GM18517 (cell line): ENCODE results near the gene BCL2.

Experiments used
- ATAC-seq: cut with Tn5 transposase; IDR thresholded peaks from one replicate; pipeline ENCODE4 v1.9.1; 2021; ENCODE audit warnings: mild to moderate bottlenecking, moderate library complexity; ENCODE audit not compliant: unreplicated experiment

BCL2 gene

DNA sequence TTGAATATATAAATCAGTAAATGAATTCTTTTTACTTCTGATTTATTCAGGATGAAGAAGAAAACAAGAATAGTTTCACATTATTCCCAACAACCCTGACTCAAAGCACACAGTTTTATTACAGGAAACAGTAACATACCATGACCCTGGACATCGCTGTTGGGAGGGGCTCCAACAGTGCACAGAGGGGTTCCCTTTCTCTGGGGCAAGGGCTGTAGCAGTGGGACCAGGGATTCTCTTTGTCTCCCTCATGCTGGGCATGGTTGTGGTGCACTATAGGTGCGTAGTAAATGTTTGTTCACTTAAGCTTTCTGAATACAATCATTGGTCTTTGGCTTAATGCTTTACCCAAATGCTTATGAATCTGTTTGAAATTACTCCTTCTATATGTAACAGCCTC is 189.4 kb downstream of the BCL2 start:
- no peak for ATAC-seq

DNA sequence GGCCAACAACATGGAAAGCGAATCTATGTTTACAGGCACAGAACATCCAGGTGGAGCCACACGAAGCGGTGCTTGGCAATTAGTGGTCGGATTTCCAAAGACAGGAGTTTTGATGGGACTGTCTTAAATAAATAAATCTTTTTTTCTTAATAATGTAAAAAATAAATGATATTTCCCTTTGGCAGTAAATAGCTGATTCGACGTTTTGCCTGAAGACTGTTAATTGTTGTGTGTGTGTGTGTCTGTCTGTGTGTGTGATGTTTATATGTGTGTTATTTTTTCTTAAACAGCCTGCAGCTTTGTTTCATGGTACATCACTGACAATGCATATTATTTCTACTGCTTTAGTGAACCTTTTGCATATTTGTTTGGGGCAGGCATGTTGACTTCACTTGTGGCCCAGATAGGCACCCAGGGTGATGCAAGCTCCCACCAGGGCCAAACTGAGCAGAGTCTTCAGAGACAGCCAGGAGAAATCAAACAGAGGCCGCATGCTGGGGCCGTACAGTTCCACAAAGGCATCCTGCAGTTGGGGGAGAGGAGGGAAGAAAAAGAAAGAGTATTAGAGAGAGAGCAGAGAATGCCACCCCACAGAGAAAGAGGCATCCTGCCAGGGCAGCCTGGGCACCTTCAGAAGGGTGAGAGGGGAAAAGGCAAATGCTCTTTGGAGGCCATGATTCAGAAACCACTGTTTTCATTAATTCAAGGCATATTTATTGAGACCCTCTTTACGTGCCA is 191.2 kb downstream of the BCL2 start:
- no peak for ATAC-seq

DNA sequence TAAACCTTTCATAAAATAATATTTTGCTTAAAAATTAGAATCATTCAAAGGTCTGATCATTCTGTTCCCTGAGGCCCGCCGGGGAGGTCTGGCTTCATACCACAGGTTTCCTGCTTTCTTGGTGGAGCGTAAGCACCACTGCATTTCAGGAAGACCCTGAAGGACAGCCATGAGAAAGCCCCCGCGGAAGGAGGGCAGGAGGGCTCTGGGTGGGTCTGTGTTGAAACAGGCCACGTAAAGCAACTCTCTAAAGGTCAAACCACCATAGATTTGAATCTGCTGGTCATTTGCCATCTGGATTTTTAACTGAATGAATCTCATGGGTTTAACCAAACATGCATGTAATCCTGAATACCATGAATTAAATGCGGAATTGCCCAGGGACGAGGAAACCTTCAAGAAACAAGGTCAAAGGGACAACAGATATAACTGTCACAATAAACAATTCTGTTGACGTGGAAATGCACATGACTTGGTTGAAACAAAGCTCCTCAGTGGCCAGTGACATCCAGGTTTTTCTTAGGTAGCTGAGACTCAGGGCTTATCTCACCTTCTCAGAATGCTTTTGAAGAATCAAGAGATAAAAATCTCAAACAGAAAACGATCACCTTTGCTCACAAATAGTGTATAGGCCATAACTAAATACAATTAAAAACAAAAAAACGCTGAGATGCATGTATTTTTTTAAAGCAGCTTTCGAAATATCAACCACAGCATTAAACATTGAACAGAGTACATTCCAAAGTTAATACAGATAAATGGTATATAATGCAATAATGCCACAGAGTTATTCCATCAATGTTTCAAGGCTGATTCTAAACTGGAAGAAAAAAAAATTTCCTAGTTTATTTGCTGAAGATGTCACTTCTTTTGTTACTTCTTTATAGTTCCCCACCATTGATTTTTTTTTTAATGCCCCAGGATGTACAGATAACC is 193.2 kb downstream of the BCL2 start:
- ATAC-seq: no peak

DNA sequence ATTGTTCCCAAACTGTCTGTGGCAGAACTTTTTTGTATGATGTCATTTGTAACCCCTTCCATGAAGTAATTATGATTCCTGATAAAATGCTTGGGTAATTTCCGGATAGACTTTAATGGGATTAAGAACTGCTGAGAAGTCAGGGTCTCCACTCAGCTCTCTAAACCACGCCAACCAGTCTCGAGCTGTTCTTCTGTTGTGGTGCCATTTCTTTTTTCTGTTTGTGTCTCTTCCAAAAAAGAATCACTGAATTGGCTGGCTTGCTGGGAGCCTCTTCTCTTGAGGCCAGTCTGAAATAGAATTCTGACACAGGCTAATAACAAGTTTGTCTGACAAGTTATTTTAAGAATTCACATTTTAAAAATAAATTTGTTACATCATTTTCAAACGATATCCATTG is 198.9 kb downstream of the BCL2 start:
- no peak for ATAC-seq

DNA sequence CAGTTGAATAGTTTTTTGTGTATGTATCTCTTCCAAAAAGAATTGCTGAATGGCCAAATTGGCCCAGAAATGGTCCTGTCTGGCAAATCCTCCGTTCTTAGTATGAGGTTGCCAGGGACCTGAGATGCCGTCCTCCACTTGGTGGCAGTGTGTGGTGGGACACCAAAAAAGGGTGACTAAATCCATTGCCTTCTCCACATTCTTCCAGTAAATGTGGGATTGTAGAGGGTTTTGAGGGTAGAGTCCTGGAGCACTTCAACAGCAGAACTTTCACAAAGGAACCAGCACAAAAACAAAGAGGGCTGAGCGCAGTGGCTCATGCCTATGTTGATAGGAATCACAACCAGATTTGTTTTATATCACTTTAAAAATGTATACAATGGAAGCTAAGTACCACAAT is 199.9 kb downstream of the BCL2 start:
- no peak for ATAC-seq

DNA sequence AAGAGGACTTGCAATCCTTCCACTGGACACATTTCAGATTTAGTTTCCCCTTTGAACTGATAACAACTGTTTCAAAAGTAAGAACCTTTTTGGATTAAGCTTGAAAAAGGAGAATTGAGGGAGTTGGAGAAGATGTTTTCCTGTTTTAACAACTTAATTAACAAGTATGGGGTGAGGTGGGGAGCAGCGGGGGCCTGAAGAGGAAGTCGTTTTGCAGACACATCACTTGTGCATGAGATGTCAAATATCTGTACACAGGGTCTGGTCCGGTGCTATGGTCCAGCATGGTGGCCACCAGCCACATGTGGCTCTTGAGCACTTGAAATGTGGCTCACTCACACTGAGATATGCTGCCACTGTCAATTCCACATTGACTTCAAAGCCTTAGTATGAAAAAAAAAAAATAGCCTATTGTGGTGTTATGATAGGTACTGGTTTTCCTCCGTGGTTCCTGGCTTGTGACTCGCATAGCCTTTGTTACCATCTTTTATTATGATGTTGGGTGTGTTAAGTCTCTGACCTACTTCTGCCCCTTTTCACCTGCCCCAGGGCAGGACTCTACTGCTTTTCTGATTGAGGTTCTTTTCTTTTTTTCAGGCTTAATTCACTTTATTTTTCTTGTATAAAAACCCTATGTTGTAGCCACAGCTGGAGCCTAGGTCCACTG is 205.5 kb downstream of the BCL2 start:
- ATAC-seq: no peak

DNA sequence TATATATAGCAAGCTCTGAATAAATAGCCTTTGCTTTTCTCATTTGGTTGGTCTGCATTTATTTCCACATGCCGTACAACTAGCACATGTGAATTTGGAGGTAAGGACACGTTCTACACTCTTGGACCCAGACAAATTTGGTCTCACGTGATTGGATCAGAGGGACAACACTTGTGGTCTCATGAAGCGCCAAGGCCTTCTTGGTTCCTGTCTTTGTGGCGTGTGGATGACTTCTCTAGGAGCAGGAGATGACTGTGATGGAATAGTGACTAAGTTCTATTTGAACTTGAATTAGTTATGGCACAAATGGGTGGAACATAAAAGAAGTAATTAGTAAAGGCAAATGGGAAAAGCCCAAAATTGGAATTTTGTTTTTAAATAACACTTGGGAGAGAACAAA is 206.9 kb downstream of the BCL2 start:
- ATAC-seq: no peak

DNA sequence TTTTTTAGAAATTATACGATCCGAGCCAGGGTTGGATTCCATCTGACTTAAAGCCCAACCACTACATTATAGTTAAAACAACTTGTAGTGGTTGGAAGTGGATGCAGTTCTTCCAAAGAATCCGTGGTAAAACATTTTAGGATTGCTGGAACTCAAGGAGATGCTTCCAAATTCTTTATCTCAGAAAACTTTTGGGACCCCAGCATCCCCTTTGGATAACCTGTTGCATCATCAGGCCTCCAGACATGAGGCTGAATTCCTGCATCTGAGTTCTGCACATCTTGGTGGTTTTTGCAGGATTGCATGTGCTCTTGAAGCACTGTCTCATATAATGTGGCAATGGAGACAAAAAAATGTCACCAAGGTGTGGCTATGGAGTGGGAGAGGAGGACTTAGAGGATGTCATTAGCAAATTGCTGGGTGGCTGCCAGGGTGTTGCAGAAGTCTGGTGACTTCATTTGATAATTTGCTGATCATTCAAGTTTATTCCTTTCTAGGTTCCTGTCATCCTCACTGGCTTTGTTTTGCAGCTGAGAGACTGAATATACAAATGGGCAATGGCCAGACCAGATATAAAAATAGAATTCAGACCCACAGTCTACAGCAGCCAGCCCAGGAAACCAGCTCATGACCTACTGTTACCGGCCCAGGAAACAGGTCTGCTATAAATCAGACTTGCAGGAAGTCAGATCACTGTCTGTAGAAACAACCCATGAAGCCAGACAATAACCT is 207.7 kb downstream of the BCL2 start:
- peak; percentile 57 for ATAC-seq

DNA sequence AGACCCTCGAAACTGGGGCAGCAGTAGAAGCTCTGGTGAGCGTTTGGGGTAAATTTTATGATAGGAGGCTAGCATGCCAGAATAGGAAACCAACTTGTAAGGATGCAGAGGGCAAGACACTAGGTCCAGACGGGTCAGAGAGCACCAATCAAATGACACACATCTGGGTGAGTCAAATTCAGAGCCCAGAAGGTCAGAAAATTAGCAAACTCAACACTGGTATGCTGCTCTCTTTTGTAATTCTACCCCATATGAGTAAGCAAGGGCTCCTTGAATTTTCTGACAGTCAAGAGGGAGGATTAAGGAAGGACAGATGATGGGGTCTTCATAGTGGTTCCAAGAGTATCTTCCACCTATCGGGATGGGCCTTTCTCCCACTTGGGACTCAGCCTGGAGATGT is 209.8 kb downstream of the BCL2 start:
- ATAC-seq: no peak

DNA sequence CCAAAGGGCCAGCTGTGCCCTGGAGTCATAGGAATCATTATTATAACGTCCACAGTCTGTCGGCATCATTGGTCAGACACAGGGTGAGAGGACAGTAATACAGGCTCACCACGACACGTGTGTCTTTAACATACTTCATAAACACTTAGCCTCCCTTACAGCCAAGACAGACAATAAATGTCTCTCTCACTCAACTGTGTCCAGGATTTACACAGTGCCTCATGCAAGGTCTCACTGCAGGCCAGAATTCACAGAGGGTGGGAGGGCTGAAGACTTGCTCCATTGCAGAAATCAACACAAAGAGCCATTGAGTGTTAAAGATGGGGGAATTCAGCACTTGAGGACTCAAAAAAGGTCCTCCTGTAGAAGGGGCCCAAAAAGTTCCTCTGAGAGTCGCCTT is 210.5 kb downstream of the BCL2 start:
- ATAC-seq: no peak

DNA sequence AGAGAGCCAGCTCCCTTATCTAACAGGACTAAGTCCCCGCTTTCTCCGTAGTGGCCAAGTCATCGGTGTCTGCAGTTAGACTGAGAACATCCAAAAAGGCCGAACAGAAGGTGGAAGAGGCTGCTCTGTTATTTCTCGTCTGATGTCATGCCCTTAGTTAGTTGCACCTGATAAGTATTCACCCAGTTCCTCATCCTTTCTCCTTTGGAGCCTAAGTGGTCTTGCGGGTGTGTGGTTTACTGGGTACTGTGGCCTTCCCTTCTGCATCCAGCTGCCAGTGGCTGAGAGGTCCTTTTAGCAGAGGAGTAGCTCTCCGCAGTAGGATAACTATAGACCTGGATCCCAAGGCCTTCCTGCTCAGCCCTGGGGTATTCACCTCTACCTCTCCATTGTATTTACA is 211.6 kb downstream of the BCL2 start:
- ATAC-seq: no peak

DNA sequence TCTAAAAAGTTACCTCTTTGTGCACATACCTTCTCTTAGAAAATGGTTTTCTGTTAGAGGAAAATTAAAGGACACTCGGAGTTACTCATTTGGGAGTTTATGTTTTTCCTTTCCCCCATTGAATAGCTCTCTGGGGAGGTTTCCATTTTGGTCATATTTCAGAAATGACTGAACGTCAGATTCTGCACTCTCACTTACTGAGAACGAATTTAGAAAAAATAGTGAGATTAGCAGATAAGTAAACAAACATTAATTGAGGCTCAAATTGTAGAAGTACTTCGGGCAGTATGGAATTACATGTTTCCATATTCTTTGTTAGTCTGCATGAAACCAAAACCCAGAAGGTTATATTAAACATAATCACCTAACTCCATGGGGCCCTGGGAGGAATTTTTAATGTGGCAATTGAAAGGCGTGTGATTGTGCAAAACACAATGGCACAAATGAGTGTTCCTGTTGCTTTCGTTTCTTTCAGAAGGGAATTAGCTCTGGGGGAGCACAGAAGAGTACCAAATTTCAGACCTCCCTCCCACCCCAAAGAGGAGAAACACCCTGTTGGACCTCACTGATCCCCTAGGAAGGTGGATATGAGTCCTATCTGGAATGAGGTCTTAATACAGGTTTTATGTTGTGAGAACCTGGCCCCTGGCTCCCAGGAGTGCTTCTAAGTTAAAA is 212.3 kb downstream of the BCL2 start:
- ATAC-seq: peak; percentile 37

DNA sequence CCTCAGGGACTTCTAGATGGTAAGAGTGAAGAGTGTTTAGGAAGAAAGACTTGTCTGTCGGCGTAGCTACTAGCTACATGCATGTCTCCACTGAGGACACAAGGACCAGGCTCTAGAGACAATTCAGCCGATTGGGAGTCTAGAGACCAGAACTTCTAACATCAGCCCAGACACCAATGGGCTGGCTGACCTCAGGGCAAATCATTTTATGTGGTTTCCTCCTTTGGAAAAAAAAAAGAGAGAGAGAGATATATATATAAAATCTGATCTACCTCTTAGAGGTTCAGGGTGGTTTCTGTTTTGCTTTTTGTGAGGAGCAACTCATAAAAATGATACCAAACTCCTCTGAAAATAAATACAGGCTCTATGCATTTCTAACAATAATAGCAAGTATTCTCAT is 212.8 kb downstream of the BCL2 start:
- ATAC-seq: peak; percentile 41

DNA sequence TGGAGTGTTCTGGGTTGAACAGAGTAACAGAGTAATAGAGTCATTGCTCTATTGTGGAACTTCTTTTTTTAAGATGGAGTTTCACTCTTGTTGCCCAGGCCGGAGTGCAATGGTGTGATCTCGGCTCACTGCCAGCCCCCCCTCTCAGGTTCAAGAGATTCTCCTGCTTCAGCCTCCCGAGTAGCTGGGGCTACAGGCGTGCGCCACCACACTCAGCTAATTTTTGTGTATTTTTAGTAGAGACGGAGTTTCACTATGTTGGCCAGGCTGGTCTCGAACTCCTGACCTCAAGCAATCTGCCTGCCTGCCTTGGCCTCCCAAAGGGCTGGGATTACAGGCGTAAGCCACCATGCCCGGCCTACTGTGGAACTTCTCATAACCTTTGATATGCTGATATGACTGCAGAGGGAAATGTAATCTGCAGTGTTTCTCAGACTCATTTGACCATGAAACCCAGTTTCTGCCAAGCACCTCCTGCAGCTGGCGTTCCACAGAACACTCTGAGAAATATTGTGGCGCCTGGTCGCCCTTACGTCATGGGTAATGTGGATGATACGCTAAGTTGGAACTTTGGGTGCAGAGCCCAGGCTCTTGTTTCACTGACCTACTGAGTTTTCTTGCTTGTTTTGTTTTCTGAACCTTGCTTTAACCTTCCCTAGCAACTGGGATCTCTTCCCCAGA is 213.8 kb downstream of the BCL2 start:
- ATAC-seq: peak; percentile 84

DNA sequence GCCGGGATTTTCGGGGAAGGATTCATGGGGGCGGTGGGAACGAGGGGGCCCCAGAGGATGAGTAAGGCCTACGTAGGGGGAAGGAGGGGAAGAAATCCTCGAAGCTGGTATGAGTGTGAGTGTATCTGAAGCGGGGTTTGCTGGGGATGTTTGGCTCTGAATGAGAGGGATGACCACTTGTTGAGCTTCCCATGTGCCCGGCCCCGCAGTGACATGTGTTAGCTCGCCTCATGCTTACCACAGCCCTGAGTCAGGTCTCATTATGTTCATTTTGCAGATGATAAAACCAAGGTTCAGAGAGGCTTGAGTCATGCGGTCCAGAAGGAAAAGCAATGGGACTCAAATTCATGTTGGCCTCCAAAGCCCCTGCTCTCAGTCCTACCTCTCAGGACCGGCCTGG is 214.7 kb downstream of the BCL2 start:
- ATAC-seq: no peak

DNA sequence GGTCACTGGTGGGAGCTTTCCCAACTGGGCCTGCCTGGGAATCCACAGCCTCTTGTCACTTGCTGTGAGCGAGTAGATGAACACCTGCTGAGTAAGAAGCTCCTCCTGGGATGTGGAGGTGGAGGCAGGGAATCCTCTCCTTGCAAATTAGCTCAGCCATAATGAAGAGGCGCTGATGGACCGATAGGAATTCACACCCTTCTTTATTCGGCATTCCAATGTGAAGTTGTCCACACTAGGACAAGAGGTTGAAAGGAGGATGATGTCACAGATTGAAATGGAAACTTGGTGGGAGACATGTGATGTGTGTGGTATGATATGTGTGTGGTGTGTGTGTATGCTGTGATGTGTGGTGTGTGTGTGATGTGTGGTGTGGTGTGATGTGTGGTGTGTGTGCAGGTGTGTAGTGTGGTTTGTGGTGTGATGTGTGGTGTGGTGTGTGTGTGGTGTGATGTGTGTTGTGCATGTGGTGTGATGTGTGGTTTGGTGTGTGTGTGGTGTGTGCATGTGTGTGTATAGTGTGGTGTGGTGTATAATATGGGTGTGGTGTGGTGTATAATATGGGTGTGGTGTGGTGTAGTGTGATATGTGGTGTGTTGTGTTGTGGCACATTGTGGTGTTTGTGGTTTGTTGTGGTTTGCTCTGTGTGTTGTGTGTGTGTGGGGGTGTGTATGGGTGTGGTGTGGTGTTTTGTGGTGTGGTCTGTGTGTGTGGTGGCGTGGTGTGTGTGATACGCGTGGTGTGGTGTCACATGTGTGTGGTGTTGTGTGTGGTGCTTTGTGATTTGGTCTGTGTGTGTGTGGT is 216.4 kb downstream of the BCL2 start:
- ATAC-seq: no peak

DNA sequence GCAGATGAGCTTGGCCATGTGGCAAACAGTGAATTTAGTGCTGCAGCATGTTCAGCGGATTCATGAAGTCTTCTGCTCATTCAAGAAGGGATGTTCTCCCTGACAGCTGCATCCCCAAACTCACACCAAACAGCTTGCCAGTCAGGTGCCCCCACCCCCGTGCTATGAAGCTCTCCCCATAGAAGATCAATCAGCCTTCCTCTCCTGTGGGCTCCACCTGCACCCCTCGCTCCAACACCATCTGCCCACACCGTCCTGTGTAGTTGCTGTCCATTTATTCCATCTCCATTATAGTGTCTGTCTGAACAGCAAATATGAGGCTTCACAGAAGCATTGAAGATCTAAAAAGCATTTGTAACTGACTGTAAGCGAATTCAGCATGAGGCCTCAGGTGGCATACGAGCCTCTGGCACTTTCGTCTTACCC is 218.9 kb downstream of the BCL2 start:
- no peak for ATAC-seq

DNA sequence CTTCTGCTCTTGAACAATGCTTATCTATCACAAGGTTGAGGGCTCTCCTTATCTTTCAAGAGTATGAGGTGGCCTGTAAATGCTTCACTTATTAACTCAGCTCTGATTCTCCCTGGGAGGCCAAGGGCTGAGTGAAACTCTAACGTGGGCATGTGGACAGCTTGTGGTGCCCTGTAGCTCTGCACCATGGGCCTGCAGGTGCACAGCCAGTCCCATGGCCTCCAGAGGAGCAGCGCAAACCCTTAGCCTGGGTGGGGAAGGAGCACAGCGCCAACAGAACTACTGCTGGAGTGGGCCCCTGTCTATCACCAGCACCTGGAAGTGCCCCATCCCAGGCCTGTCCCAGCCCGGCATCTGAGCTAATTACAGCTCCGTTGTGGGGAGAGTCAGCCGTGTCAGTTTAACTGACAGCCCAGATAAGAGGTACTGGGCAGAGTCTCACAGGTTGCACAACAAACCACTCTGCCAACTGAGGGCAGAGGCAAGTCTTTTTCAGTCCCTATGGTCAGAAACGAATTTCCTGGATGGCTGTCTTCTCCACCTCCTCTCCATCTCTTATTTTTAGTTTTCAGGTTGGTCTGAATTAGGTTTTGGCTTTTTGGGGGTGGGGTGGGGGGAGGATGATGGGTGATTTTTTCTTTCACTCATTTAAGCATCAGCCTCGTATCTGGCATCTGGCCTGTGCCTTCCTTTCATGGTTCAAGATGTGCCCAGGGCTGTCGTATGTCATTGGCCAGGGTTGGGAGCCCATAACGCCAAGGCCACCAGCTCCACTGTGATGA is 219.5 kb downstream of the BCL2 start:
- ATAC-seq: peak; percentile 74
